Stimulated activated memory B cell treated with anti-CD40 and anti-IgM and Interleukin-4, amounts not matched to agents 10 μg/mL and 1 μg/mL and 100 μg/mL, for 72 hours (primary cell): ENCODE measurements around the gene RTN4.
"Not testable (repeated sequence)": the region's sequence is repeated elsewhere in the genome, so short reads cannot be mapped to it uniquely, and the experiment has no call there.

Experiments used
- ATAC-seq: fragments of 150-1000 bp; cut with Tn5 transposase; 2 replicates; pipeline ENCODE4 v1.10.0; 2021
- H3K27ac Mint-ChIP-seq: one replicate; pipeline ENCODE4 v1.8.0; 2022; ENCODE audit warnings: mild to moderate bottlenecking, mixed read lengths
- H3K27me3 Mint-ChIP-seq: one replicate; pipeline ENCODE4 v1.8.0; 2022; ENCODE audit warnings: mixed read lengths
- H3K36me3 Mint-ChIP-seq: one replicate; pipeline ENCODE4 v1.8.0; 2022; ENCODE audit warnings: mixed read lengths
- H3K4me1 Mint-ChIP-seq: one replicate; pipeline ENCODE4 v1.8.0; 2022; ENCODE audit warnings: mixed read lengths
- H3K4me3 Mint-ChIP-seq: one replicate; pipeline ENCODE4 v1.8.0; 2022; ENCODE audit warnings: mild to moderate bottlenecking, moderate library complexity, mixed read lengths
- H3K9me3 Mint-ChIP-seq: one replicate; pipeline ENCODE4 v1.8.0; 2022; ENCODE audit warnings: mixed read lengths

Gene RTN4, protein sequence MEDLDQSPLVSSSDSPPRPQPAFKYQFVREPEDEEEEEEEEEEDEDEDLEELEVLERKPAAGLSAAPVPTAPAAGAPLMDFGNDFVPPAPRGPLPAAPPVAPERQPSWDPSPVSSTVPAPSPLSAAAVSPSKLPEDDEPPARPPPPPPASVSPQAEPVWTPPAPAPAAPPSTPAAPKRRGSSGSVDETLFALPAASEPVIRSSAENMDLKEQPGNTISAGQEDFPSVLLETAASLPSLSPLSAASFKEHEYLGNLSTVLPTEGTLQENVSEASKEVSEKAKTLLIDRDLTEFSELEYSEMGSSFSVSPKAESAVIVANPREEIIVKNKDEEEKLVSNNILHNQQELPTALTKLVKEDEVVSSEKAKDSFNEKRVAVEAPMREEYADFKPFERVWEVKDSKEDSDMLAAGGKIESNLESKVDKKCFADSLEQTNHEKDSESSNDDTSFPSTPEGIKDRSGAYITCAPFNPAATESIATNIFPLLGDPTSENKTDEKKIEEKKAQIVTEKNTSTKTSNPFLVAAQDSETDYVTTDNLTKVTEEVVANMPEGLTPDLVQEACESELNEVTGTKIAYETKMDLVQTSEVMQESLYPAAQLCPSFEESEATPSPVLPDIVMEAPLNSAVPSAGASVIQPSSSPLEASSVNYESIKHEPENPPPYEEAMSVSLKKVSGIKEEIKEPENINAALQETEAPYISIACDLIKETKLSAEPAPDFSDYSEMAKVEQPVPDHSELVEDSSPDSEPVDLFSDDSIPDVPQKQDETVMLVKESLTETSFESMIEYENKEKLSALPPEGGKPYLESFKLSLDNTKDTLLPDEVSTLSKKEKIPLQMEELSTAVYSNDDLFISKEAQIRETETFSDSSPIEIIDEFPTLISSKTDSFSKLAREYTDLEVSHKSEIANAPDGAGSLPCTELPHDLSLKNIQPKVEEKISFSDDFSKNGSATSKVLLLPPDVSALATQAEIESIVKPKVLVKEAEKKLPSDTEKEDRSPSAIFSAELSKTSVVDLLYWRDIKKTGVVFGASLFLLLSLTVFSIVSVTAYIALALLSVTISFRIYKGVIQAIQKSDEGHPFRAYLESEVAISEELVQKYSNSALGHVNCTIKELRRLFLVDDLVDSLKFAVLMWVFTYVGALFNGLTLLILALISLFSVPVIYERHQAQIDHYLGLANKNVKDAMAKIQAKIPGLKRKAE

DNA sequence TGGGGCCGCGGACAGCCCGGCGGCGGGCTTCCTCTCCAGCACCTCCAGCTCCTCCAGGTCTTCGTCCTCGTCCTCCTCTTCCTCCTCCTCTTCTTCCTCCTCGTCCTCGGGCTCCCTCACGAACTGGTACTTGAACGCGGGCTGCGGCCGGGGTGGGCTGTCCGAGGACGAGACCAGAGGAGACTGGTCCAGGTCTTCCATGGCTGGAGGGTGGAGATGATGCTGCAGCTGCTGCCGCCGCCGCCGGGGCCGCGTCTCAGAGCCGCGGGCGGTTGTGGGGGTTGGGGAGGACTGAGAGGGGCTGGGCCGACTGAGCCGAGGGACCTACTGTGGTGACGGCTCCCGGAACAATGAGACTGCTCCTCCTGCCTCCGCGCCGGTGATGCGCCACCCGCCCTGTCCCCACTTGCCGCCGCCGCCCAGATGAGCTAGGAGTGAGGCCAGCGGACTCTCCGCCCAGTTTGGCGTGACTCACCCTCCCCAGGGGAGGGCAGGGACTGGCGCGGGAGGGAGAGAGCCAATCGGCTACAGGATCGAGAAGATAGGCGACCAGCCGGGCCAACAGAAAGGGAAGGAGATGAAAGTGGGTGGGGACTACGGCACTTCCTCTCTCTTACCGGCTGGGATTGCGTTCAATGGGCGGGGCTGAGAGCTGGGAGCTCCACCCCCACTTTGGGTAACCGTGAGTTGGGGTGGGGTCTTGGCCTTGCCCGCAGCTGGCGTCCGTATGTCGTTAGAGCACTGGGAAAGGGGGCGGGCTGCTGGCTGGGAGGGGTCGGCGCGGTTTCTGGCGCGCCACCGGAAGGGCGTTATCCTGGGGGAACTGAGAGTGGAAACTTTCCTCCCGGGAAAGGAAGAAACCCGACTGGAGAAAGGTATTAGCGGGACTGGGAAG is at the start of gene RTN4:
Gene RTN4 (minus strand): TSS at position 352 of the 895 bp plus-strand sequence. CDS start 151 bp downstream, at position 201.
- Mint-ChIP-seq H3K4me1 (peaks cover 67% of the 10 kb centered on the region), H3K9me3 (no peaks in the 10 kb centered on the region), H3K4me3 (peak within 1 kb of the TSS; percentile 96), H3K27ac (peak within 1 kb of the TSS; percentile 92), H3K27me3 (no peaks in the 10 kb centered on the region), H3K36me3 (peaks cover 12% of the 10 kb centered on the region)
- ATAC-seq: peak; percentile 96

DNA sequence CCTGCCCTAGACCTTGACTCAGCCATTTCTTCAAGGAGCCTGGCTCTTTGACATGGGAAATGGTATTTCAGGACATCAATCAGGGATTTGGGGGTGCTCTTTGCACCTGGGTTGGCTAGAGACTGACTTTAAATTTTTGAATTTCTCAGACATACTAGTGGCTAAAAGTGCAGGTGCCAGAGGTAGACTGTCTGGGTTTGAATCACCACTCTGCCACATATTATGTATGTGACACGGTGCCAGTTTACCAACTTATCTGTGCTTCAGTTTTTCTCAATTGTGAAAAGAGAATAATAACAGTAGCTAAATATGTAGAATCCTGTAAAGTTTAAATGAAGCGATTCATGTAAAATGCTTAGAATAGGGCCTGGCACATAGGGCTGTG is 49.2 kb upstream of the RTN4 start:
- H3K4me3 Mint-ChIP-seq: no peak overlapping the region
- no peak overlapping the region for H3K27ac Mint-ChIP-seq
- H3K9me3 Mint-ChIP-seq: no peaks in the 10 kb centered on the region
- peaks cover 7% of the 10 kb centered on the region for H3K4me1 Mint-ChIP-seq
- no peaks in the 10 kb centered on the region for H3K27me3 Mint-ChIP-seq
- ATAC-seq: no peak
- no peaks in the 10 kb centered on the region for H3K36me3 Mint-ChIP-seq

DNA sequence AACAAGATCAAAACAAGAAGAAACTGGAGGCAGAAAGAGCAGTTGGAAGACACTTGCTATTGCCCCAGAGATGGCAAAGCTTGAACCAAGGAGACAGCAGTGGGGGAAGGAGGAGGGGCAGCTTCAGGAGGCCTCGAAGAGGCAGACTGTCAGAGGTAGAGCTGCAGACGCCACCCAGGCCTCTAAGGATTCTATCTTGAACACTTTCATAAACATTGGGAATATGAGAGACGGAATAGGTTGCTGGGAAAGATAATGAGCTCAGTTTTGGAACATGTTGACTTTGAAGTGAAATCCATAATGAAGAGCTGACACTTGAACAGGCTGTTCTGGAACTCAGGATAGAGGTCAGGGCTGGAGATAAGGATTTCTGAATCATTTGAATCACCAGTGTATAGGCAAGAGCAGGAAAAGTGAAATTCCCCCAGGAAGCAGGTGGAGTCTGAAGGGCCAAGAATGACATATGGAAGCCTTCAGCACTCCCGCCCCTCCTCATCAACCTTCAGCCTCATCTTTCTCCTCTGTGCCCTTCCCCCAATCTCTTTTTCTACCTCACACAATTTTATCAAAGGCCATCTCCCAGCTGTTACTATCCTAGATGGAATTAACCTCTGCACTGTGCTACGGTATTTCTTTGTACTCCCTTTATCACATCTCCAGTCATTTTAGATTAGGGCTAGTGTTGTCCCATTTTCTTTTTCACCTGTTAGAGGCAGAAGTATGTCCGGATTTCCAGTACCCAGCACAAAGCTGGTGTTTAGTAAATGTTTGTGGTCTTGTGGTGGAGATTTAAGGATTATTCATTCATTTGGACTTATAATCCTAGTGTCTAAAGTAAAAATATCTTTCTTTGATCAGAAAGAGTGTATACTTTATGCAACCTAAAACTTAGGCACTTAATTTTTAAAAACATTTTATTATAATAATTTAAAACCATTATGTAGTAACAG is 47.5 kb upstream of the RTN4 start:
- no peak overlapping the region for H3K4me3 Mint-ChIP-seq
- H3K27ac Mint-ChIP-seq: no peak overlapping the region
- H3K27me3 Mint-ChIP-seq: no peaks in the 10 kb centered on the region
- H3K9me3 Mint-ChIP-seq: no peaks in the 10 kb centered on the region
- ATAC-seq: no peak
- H3K4me1 Mint-ChIP-seq: peaks cover under 1% of the 10 kb centered on the region
- H3K36me3 Mint-ChIP-seq: no peaks in the 10 kb centered on the region

DNA sequence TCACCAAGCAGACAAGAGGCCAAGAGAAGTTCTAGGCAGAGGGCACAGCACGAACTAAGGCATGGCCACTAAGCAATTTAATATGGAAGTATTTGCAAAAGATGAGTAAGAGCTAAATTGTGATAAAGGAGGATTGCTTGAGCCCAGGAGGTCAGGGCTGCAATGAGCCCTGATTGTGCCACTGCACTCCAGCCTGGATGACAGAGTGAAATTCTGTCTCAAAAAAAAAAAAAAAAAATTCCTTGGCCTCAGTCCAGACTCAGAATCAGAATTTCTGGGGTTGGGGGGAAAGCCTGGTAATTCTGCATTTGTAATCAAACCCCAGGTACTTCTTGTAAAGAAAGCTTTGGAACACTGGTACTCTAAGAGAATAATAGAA is 46.8 kb upstream of the RTN4 start:
- Mint-ChIP-seq H3K4me3 (no peak overlapping the region), H3K36me3 (no peaks in the 10 kb centered on the region), H3K4me1 (no peaks in the 10 kb centered on the region), H3K27ac (no peak overlapping the region), H3K27me3 (no peaks in the 10 kb centered on the region), H3K9me3 (no peaks in the 10 kb centered on the region)
- ATAC-seq: no peak

DNA sequence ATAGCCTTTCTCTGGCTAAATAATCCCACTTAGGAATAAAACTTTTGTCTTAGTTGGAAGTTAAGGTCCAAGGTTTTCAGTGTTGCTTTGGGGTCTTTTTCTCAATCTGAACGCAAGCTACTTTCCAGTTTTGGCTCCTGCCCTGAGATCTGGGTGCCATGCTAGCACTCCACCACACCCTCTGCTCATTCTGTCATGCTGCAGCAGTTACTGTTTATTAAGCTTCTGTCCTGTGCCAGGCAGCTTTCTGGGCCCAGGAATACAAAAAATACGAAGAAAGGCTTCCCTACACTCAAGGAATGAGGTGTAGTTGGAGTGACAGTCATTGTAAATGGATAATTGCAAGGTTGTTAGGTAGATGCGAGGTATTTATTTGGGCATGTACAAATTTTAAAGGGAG is 46.3 kb upstream of the RTN4 start:
- Mint-ChIP-seq H3K36me3 (no peaks in the 10 kb centered on the region), H3K27ac (no peak overlapping the region), H3K4me3 (no peak overlapping the region), H3K27me3 (no peaks in the 10 kb centered on the region), H3K9me3 (no peaks in the 10 kb centered on the region), H3K4me1 (no peaks in the 10 kb centered on the region)
- no peak for ATAC-seq

DNA sequence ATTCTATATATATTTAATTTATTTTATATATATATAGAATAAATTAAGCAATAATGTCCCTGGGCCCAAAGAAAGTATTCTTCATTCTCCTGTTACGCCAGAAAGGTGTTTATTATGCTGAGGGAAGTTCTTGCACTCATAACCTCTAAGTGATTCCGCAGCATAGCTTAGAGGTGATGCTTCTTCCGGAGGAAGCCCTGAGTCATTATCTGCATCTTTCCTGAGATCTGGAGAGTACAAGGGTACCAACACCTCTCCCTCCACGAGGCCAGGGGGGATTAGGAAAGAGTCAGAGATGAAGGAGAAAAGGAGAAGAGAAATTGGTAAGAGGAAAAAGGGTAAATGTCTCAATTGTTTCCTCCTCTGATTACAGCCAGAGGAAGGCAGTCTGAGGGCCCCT is 43.1 kb upstream of the RTN4 start:
- no peaks in the 10 kb centered on the region for H3K36me3 Mint-ChIP-seq
- ATAC-seq: no peak
- no peak overlapping the region for H3K27ac Mint-ChIP-seq

DNA sequence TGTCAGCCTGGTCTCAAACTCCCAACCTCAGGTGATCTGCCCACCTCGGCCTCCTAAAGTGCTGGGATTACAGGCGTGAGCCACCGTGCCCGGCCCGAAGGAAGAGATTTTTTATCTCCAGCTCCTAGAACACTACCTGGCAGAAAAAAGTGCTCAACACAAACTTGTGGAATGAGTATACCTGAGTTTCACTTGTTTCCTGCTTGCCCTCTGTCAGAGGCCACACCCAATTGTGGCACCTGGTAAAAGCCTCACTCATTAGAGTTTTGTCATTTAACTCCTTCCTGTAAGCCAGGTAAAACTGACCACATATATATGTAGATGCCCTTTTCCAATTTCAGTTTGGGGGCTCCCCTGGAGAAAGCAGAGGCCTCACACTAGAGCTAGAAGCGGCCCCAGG is 42.2 kb upstream of the RTN4 start:
- Mint-ChIP-seq H3K9me3 (no peaks in the 10 kb centered on the region), H3K36me3 (no peaks in the 10 kb centered on the region)
- no peak for ATAC-seq

More for the DNA sequence above, 43.1 kb upstream of the RTN4 start:
- H3K27me3 Mint-ChIP-seq: no peaks in the 10 kb centered on the region
- no peaks in the 10 kb centered on the region for H3K4me1 Mint-ChIP-seq
- H3K4me3 Mint-ChIP-seq: no peak overlapping the region
- no peaks in the 10 kb centered on the region for H3K9me3 Mint-ChIP-seq

DNA sequence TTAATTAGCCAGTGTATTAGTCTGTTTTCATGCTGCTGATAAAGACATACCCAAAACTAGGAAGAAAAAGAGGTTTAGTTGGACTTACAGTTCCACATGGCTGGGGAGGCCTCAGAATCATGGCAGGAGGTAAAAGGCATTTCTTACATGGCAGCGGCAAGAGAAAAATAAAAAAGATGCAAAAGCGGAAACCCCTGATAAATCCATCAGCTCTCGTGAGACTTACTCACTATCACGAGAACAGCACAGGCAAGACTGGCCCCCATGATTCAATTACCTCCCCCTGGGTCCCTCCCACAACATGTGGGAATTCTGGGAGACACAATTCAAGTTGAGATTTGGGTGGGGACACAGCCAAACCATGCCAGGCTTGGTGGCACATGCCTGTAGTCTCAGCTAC is 41.4 kb upstream of the RTN4 start:
- H3K36me3 Mint-ChIP-seq, H3K9me3 Mint-ChIP-seq, H3K27me3 Mint-ChIP-seq, H3K27ac Mint-ChIP-seq, ATAC-seq, H3K4me1 Mint-ChIP-seq, H3K4me3 Mint-ChIP-seq: not testable (repeated sequence)

More for the DNA sequence above, 42.2 kb upstream of the RTN4 start:
- Mint-ChIP-seq H3K27me3 (no peaks in the 10 kb centered on the region), H3K4me3 (no peak overlapping the region), H3K27ac (no peak overlapping the region), H3K4me1 (no peaks in the 10 kb centered on the region)

DNA sequence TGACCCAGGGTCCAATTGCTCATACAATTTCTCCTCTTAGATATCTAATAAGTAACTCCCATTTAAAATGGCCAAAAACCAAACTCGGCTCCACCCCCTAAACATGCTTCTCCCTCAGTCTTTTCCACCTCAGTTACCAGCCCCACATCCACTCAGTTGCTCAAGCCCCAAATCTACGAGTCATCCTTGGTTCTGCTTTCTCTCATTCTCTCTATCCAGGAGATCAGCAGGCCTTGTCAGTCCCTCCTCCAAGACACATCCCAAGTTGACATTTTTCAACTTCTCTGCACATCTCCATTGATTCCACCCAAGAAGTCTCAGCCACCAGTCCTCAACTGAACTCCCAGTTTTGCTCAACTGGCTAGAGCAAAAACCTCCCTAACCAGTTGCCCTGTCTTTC is 40.5 kb upstream of the RTN4 start:
- H3K4me1 Mint-ChIP-seq: no peaks in the 10 kb centered on the region
- H3K9me3 Mint-ChIP-seq: no peaks in the 10 kb centered on the region

DNA sequence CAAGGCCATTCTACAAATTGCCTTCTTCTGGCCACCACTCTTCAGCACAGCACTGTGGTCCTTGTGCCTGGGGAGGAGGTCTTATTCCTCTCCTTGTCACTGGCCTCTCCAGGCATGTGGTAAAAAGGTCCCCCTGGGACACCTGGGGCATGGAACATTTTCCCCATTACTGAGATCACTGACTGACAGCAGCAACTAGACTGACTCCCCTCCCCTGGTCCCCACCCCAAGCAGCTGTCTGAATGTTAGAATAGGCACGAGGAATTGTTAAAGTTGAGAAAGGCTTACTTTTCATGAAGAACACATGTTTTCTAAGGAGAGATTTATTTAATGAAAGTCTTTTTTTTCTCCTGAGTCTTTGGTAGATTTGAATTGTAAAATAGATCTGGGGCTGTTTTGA is 39.5 kb upstream of the RTN4 start:
- Mint-ChIP-seq H3K9me3 (no peaks in the 10 kb centered on the region), H3K27me3 (no peaks in the 10 kb centered on the region), H3K36me3 (no peaks in the 10 kb centered on the region), H3K4me3 (no peak overlapping the region), H3K4me1 (no peaks in the 10 kb centered on the region), H3K27ac (no peak overlapping the region)
- no peak for ATAC-seq

More for the DNA sequence above, 40.5 kb upstream of the RTN4 start:
- ATAC-seq: no peak
- Mint-ChIP-seq H3K4me3 (no peak overlapping the region), H3K36me3 (no peaks in the 10 kb centered on the region), H3K27ac (no peak overlapping the region), H3K27me3 (no peaks in the 10 kb centered on the region)

DNA sequence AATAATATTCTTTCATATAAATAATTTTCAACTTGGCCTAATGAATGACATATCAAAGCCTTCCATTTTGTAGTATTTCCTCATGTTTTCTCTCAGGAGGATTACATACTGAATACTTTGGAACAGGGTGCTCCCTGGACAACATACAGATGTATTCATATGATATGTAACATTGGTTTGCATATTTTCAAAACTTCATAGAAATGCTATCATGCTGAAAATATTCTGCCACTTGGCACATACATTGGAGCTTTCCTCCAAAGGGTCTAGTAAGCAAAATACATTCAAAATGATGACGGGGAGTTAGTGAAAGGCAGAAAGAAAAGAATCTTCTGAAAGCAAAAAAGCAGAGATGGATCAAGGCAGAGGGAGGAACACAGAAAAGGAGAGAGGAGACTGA is 38.1 kb upstream of the RTN4 start:
- no peak for ATAC-seq
- no peak overlapping the region for H3K4me3 Mint-ChIP-seq
- H3K27me3 Mint-ChIP-seq: no peaks in the 10 kb centered on the region
- H3K36me3 Mint-ChIP-seq: no peaks in the 10 kb centered on the region
- H3K9me3 Mint-ChIP-seq: no peaks in the 10 kb centered on the region
- no peak overlapping the region for H3K27ac Mint-ChIP-seq
- H3K4me1 Mint-ChIP-seq: no peaks in the 10 kb centered on the region

DNA sequence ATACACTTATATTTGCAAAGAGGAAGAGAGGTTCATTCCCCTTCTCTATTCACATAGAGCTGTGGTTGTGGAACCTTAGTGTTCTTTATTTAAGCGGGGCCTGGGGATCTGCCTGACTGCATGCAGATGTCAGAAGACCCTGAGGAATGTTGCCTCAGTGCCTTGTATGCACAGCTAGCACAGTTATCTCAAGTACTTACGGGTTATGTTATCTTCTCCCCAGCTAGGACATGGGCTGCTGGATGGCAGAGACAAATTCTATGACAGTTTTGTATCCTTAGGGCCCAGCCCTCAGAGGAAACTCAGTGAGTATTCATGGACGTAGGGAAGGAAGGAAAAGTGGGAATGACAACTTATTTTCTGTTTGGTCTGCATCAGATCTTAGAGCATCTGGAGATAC is 37.7 kb upstream of the RTN4 start:
- ATAC-seq: no peak
- Mint-ChIP-seq H3K27ac (no peak overlapping the region), H3K9me3 (no peaks in the 10 kb centered on the region), H3K27me3 (no peaks in the 10 kb centered on the region), H3K36me3 (no peaks in the 10 kb centered on the region), H3K4me1 (no peaks in the 10 kb centered on the region), H3K4me3 (no peak overlapping the region)

DNA sequence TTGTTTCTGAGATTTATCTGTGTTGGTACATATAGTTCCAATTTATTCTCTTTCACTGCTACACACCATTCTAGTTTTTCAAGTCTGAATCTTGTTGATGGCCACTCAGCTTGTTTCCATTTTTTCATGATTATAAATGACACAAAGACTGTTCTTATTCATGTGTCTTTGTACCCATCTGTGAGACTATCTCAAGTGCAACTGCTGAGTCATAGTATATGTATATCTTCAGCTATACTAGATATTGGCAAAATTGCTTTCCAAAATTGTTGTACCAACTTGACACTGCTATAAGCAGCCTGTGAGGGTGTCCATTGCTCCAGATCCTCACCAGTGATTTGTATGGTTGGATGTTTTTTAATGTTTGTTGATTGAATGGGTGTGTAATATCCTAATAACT is 37.2 kb upstream of the RTN4 start:
- Mint-ChIP-seq H3K9me3 (no peaks in the 10 kb centered on the region), H3K4me3 (no peak overlapping the region), H3K27ac (no peak overlapping the region), H3K4me1 (no peaks in the 10 kb centered on the region), H3K27me3 (no peaks in the 10 kb centered on the region), H3K36me3 (no peaks in the 10 kb centered on the region)
- ATAC-seq: no peak
